AG04449 (cell line): ENCODE measurements around the gene PGAP6.

Experiments
- CTCF ChIA-PET: fragments of 350-600 bp; formaldehyde crosslinking; extraction: SDS; loops from one replicate; lab custom pipeline; 2021; ENCODE audit warnings: antibody characterized with exemption; lab: Yijun Ruan, JAX
- POLR2A ChIA-PET: fragments of 400-600, 350-600 bp; formaldehyde crosslinking; extraction: SDS; loops from one replicate; lab custom pipeline; 2020; ENCODE audit warnings: antibody characterized with exemption, inconsistent platforms; lab: Yijun Ruan, JAX
- DNase-seq: peaks from one replicate; pipeline ENCODE4 v3.0.0-alpha.2; 2010; ENCODE audit warnings: low read depth, low spot score
- H3K4me3 ChIP-seq: 2 replicates; pipeline ENCODE4 v1.5.1; 2011; ENCODE audit warnings: low read depth, mild to moderate bottlenecking, control low read depth, low read length
- CTCF ChIP-seq: IDR thresholded peaks from one replicate; pipeline ENCODE4 v1.5.1; 2011; ENCODE audit warnings: mild to moderate bottlenecking, moderate library complexity, low read length, control low read depth, inconsistent platforms; ENCODE audit not compliant: insufficient read depth; ENCODE audit errors: missing control alignments

PGAP6 gene

DNA sequence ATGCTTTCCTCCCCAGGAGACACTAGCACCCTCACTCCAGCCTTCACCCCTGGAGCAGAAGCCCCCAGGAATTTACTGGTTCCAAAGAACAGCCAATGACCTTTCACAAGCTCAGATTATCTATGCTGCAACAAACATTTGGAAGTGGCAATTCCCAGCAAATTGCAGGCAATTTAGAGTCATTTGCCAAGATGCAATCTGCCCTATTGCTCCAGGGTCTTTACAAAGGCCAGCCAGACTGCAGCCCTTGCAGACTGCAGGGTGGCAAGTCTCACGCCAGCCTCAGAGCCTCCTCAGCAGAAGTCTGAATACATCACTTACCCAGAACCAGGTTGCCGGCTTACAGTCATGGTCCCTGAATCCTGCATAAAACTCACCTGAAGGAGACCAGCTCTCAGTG is 51.0 kb downstream of the PGAP6 start:
- no peak for DNase-seq
- ChIA-PET POLR2A (no interaction called here), CTCF (interaction anchor here (1.0 to 1.5 kb wide), 2 partner anchors 8 to 21 kb away, joined by 3 read pairs; no protein-coding TSS in a partner anchor)
- no peak for TF ChIP-seq CTCF
- no peak overlapping the region for H3K4me3 ChIP-seq

DNA sequence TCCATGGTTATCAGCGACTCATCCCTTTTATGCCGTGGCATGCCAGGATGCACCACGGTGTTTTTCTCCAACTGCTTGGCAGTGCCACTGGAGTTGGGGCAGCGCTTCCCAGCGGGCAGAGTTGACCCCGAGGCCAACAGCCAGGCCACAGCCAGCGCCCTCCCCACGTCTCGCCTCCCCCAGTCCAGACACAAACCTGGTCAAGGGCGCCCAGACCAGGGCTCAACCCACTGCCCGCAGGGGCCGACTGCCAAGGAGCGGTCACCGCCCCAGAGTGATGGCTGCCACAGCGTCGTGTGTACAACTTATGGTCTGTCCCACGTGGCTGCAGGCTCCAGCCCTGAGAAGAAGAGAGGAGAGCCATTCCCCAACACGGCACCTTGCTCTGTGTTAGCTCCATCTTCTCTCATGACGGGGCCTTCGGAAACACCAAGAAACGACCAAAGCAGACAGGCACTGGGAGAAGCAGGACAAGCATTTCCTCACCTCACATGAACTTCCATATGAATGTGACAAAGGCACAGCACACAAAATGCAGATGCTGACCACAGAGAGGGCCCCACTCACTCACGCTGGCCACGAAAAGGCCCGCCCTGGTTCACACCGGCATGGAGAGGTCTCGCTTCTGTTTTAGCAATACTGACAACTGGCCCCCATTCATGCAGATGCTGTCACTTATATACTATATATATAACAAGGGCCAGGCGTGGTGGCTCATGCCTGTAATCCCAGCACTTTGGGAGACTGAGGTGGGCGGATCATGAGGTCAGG is 56.2 kb downstream of the PGAP6 start:
- CTCF ChIA-PET, result no interaction called here
- H3K4me3 ChIP-seq, result no peak overlapping the region
- no peak for DNase-seq
- no peak for TF ChIP-seq CTCF
- POLR2A ChIA-PET, result no interaction called here

GRCh38 chr16:324451-325334 is 57.1 kb downstream of the PGAP6 start:
- ChIA-PET CTCF (no interaction called here), POLR2A (no interaction called here)
- H3K4me3 ChIP-seq, result no peak overlapping the region
- DNase-seq, result no peak
- TF ChIP-seq CTCF, result no peak

- CTCF ChIA-PET, result no interaction called here
- TF ChIP-seq CTCF, result no peak
- no peak for DNase-seq
- POLR2A ChIA-PET, result no interaction called here
- H3K4me3 ChIP-seq, result no peak overlapping the region
Observed at GRCh38 chr16:324201-324450, 57.7 kb downstream of the PGAP6 start.

DNA sequence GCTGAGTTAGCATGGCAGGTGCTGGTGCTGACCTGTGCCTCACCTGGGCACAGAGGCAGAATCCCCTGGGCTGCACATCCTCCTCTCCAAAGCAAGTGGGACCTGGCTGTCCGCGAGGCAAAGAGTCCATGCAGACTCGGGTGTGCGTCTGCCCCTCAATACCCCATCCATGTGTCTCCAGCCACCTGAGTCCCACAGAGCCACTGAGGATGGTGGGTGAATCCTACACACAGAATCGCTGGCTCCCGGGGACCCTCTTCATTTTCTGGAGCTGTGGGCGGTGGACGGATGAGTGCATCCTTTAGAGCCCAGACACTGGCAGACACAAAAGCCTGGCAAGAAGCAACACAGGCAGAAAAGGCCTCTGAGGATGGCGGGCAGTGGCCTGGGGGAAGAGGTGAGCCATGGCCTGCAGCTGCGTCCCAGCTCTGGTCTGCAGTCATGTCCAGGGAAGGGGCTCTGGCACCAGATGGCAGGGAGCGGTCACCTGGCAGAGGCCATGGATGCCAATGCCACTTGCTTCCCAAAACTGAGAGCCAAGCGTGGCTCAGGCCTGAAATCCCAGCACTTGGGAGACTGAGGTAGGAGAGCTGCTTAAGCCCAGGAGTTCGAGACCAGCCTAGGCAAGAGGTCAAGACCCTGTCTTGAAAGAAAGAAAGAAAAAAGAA is 59.2 kb downstream of the PGAP6 start:
- ChIA-PET POLR2A (no interaction called here), CTCF (interaction anchor here (1.3 kb wide), 1 partner anchor 9 kb away, joined by 3 read pairs; no protein-coding TSS in a partner anchor)
- DNase-seq, result no peak
- no peak overlapping the region for H3K4me3 ChIP-seq
- TF ChIP-seq CTCF, result no peak

DNA sequence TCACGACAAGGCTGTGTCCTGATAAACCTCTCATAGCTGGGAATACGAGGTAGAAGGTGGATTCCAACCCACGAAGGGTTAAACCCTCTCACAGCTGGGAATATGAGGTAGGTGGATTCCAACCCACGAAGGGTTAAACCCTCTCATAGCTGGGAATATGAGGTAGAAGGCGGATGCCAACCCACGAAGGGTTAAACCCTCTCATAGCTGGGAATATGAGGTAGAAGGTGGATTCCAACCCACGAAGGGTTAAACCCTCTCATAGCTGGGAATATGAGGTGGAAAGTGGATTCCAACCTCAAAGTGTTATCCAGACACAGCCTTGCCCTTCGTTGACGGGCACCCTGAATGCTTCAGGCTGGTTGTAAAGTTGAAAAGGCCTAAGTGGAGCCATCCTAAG is 60.2 kb downstream of the PGAP6 start:
- DNase-seq, result no peak
- ChIA-PET POLR2A (no interaction called here), CTCF (no interaction called here)
- TF ChIP-seq CTCF, result no peak
- no peak overlapping the region for H3K4me3 ChIP-seq
